GM18526 (cell line): ENCODE measurements around the gene IQCE.
A peak's percentile ranks its signal among the peaks of the same experiment; 100 is the strongest.

Source experiments
- POLR2A ChIP-seq: IDR thresholded peaks from 3 replicates; pipeline ENCODE4 v1.6.1; 2011; ENCODE audit not compliant: insufficient read length; ENCODE audit errors: extremely low read depth

The IQCE gene

GRCh38 chr7:2622869-2623697 is 64.3 kb downstream of the IQCE start:
- no peak for TF ChIP-seq POLR2A

- no peak for TF ChIP-seq POLR2A
Measured at GRCh38 chr7:2623698-2624014, 64.9 kb downstream of the IQCE start.

GRCh38 chr7:2624293-2624886 is 65.6 kb downstream of the IQCE start:
- no peak for TF ChIP-seq POLR2A

GRCh38 chr7:2626498-2627117 is 67.8 kb downstream of the IQCE start:
- TF ChIP-seq POLR2A = no peak

GRCh38 chr7:2627258-2628129 is 68.7 kb downstream of the IQCE start:
- TF ChIP-seq POLR2A = no peak

GRCh38 chr7:2628130-2628482 is 69.3 kb downstream of the IQCE start:
- no peak for TF ChIP-seq POLR2A

GRCh38 chr7:2628891-2629290 is 70.1 kb downstream of the IQCE start:
- no peak for TF ChIP-seq POLR2A

- TF ChIP-seq POLR2A = no peak
Measured at GRCh38 chr7:2629746-2630681, 71.2 kb downstream of the IQCE start.

GRCh38 chr7:2631946-2632732 is 73.4 kb downstream of the IQCE start, which contains the start of gene TTYH3:
Gene TTYH3, plus strand, starts transcription at chr7:2631986. Its CDS starts 170 bp downstream, at chr7:2632156.
- TF ChIP-seq POLR2A = peak; percentile 21

- TF ChIP-seq POLR2A = no peak
Measured at GRCh38 chr7:2632733-2633537, 74.2 kb downstream of the IQCE start.

GRCh38 chr7:2633538-2634266 is 74.9 kb downstream of the IQCE start:
- peak; percentile 33 for TF ChIP-seq POLR2A
